EL (cell line): ENCODE data around the gene DOC2B.
A peak's percentile ranks its signal among the peaks of the same experiment; 100 is the strongest.
"Not testable (repeated sequence)": the region's sequence is repeated elsewhere in the genome, so short reads cannot be mapped to it uniquely, and the experiment has no call there.

ENCODE experiments used
- DNase-seq: peaks from one replicate; pipeline ENCODE4 v3.0.0-alpha.2; 2016

DOC2B gene

GRCh38 chr17:181245-182049, at the start of gene DOC2B:
DOC2B (minus strand) TSS chr17:181650; CDS start chr17:181479, 171 bp downstream.
- peak; percentile 21 for DNase-seq

- no peak for DNase-seq
These were observed 48.9 kb upstream of the DOC2B start for GRCh38 chr17:230395-230770.

- DNase-seq = no peak
These were observed 48.4 kb upstream of the DOC2B start for GRCh38 chr17:229709-230394.

GRCh38 chr17:228951-229708, 47.7 kb upstream of the DOC2B start:
- peak; percentile 29 for DNase-seq

GRCh38 chr17:227946-228615, 46.6 kb upstream of the DOC2B start:
- no peak for DNase-seq

- no peak for DNase-seq
These were observed 45.9 kb upstream of the DOC2B start for GRCh38 chr17:227078-227945.

GRCh38 chr17:226108-227077, 44.9 kb upstream of the DOC2B start:
- DNase-seq = no peak

GRCh38 chr17:225551-225950, 44.1 kb upstream of the DOC2B start:
- no peak for DNase-seq

GRCh38 chr17:224576-224975, 43.1 kb upstream of the DOC2B start:
- not testable (repeated sequence) for DNase-seq

- DNase-seq = no peak
These were observed 42.4 kb upstream of the DOC2B start for GRCh38 chr17:223723-224471.

- no peak for DNase-seq
These were observed 40.7 kb upstream of the DOC2B start for GRCh38 chr17:222172-222571.

- DNase-seq = no peak
These were observed 38.2 kb upstream of the DOC2B start for GRCh38 chr17:219696-220095.

- DNase-seq = no peak
These were observed 37.1 kb upstream of the DOC2B start for GRCh38 chr17:218432-219110.

- no peak for DNase-seq
These were observed 35.2 kb upstream of the DOC2B start for GRCh38 chr17:216625-217024.

GRCh38 chr17:215563-216478, 34.4 kb upstream of the DOC2B start:
- not testable (repeated sequence) for DNase-seq

GRCh38 chr17:214881-215331, 33.5 kb upstream of the DOC2B start:
- DNase-seq = no peak

GRCh38 chr17:213286-214105, 32.0 kb upstream of the DOC2B start:
- no peak for DNase-seq
